Lower lobe of right lung (tissue), 2 donors: Measurements from ENCODE around the gene GNG14. TPM values are rescaled to one million over a fixed set of nuclear protein-coding genes. Genes with fewer than 3 reads are reported as not detected.

Experiments used
- ATAC-seq, 2 donors: fragments of 200-7000 bp; cut with Tn5 transposase; one replicate each; pipeline ENCODE4 v1.9.1; 2020 to 2022; ENCODE audit warnings: mild to moderate bottlenecking in 2 of 2, moderate library complexity in 2 of 2
- DNase-seq: peaks from one replicate; pipeline ENCODE4 v3.0.0-alpha.2; 2020
- H3K27ac ChIP-seq: fragments of 200-600 bp; one replicate; pipeline ENCODE4 v1.8.0; 2022
- H3K27me3 ChIP-seq: fragments of 200-600 bp; one replicate; pipeline ENCODE4 v1.8.0; 2022; ENCODE audit warnings: low read depth
- H3K36me3 ChIP-seq: fragments of 200-600 bp; one replicate; pipeline ENCODE4 v1.8.0; 2022; ENCODE audit warnings: mild to moderate bottlenecking
- H3K4me1 ChIP-seq: fragments of 200-600 bp; one replicate; pipeline ENCODE4 v1.8.0; 2022
- H3K4me3 ChIP-seq: fragments of 200-600 bp; one replicate; pipeline ENCODE4 v1.8.0; 2022; ENCODE audit warnings: mild to moderate bottlenecking
- H3K9me3 ChIP-seq: fragments of 200-600 bp; one replicate; pipeline ENCODE4 v1.8.0; 2022
- CTCF ChIP-seq: fragments of 200-600 bp; IDR thresholded peaks from one replicate; pipeline ENCODE4 v1.8.0; 2022; ENCODE audit warnings: antibody characterized with exemption, mild to moderate bottlenecking
- intact Hi-C: fragments of 100-400 bp; cut with DNase I; formaldehyde crosslinking; loops from one replicate; pipeline ENCODE4 v1.11.0; 2022
- total RNA-seq: library from RNA; stranded (reverse); fragmentation: NEBNext Ultra II Directional; extraction: Animal tissue kit (Norgen Biotek cat#: 25700); gene quantifications from one replicate; pipeline ENCODE4 v1.2.1, GENCODE V29; 2021
- donor health status: DM: no; HTN: yes; CAD: no; lungs with severe emphysema.

The GNG14 gene
- total RNA-seq, 1 donor from 2014 or later, result not detected

- no peak for ATAC-seq
- peaks cover 43% of the 10 kb centered on the region for H3K36me3 ChIP-seq
- no peak overlapping the region for H3K27ac ChIP-seq
- no peak for TF ChIP-seq CTCF
- DNase-seq, result no peak
- intact Hi-C loops, result no loop called here
- H3K27me3 ChIP-seq, result no peaks in the 10 kb centered on the region
- H3K4me1 ChIP-seq, result peaks cover 23% of the 10 kb centered on the region
- H3K9me3 ChIP-seq, result no peaks in the 10 kb centered on the region
- H3K4me3 ChIP-seq, result no peak overlapping the region
Observed at GRCh38 chr19:12726988-12727316, 39.2 kb downstream of the GNG14 start.

GRCh38 chr19:12727745-12728433 lies 40.1 kb downstream of the GNG14 start:
- peaks cover 50% of the 10 kb centered on the region for H3K36me3 ChIP-seq
- H3K4me1 ChIP-seq, result peaks cover 31% of the 10 kb centered on the region
- no peak overlapping the region for H3K4me3 ChIP-seq
- no peak for TF ChIP-seq CTCF
- intact Hi-C loops, result no loop called here
- H3K9me3 ChIP-seq, result no peaks in the 10 kb centered on the region
- DNase-seq, result no peak
- ATAC-seq, result no peak
- H3K27me3 ChIP-seq, result no peaks in the 10 kb centered on the region
- H3K27ac ChIP-seq, result no peak overlapping the region

- no peak for DNase-seq
- Histone ChIP-seq H3K27ac (no peak overlapping the region), H3K27me3 (no peaks in the 10 kb centered on the region), H3K4me1 (peaks cover 26% of the 10 kb centered on the region), H3K36me3 (peaks cover 50% of the 10 kb centered on the region), H3K9me3 (no peaks in the 10 kb centered on the region), H3K4me3 (no peak overlapping the region)
- no peak for TF ChIP-seq CTCF
- intact Hi-C loops, result no loop called here
- ATAC-seq, result no peak
Observed at GRCh38 chr19:12730064-12730463, 42.3 kb downstream of the GNG14 start.

- H3K27ac ChIP-seq, result no peak overlapping the region
- H3K36me3 ChIP-seq, result peaks cover 50% of the 10 kb centered on the region
- H3K4me3 ChIP-seq, result no peak overlapping the region
- no peak for TF ChIP-seq CTCF
- H3K4me1 ChIP-seq, result peaks cover 31% of the 10 kb centered on the region
- DNase-seq, result no peak
- intact Hi-C loops, result no loop called here
- no peaks in the 10 kb centered on the region for H3K9me3 ChIP-seq
- no peaks in the 10 kb centered on the region for H3K27me3 ChIP-seq
- no peak for ATAC-seq
Observed at GRCh38 chr19:12731337-12731736, 43.5 kb downstream of the GNG14 start.

GRCh38 chr19:12733369-12734214 lies 45.8 kb downstream of the GNG14 start:
- H3K4me3 ChIP-seq, result peak overlapping the region; percentile 95
- peaks cover 44% of the 10 kb centered on the region for H3K4me1 ChIP-seq
- DNase-seq, result no peak
- no peak for ATAC-seq
- no peak for TF ChIP-seq CTCF
- H3K27ac ChIP-seq, result peak overlapping the region; percentile 94
- H3K36me3 ChIP-seq, result peaks cover 40% of the 10 kb centered on the region
- H3K27me3 ChIP-seq, result no peaks in the 10 kb centered on the region
- no peaks in the 10 kb centered on the region for H3K9me3 ChIP-seq
- intact Hi-C loops, result no loop called here
